Keratinocyte (primary cell): Measurements from ENCODE around the gene TFPI2. TPM values are rescaled to one million over a fixed set of nuclear protein-coding genes. Genes with fewer than 3 reads are reported as not detected.

ENCODE experiments used
- DNase-seq: peaks from one replicate; pipeline ENCODE4 v3.0.0-alpha.2; 2011; ENCODE audit warnings: low read depth, missing footprints, low spot score
- FAIRE-seq: peaks from 2 replicates; lab custom pipeline; 2011; peaks lifted over from hg19 to GRCh38; lab: Jason Lieb, UNC
- H2AFZ ChIP-seq: 2 replicates; pipeline ENCODE4 v1.6.0; 2012; ENCODE audit warnings: low read length, control low read depth, inconsistent platforms; ENCODE audit not compliant: control insufficient read depth
- H3K27ac ChIP-seq: 2 replicates; pipeline ENCODE4 v1.5.1; 2011; ENCODE audit warnings: low read length; ENCODE audit not compliant: control insufficient read depth, insufficient read depth
- H3K27me3 ChIP-seq: 3 replicates; pipeline ENCODE4 v1.6.0; 2011; ENCODE audit warnings: low read length; ENCODE audit not compliant: control insufficient read depth, insufficient read depth; ENCODE audit errors: extremely low read depth
- H3K36me3 ChIP-seq, 2 experiments: 2 replicates in 1 of 2; 3 replicates in 1 of 2; pipeline ENCODE4 v1.5.1; 2011; ENCODE audit warnings: low read length in 2 of 2, mild to moderate bottlenecking in 1 of 2; ENCODE audit not compliant: control insufficient read depth in 2 of 2, insufficient read depth in 2 of 2; ENCODE audit errors: extremely low read depth in 1 of 2
- H3K4me1 ChIP-seq: 3 replicates; pipeline ENCODE4 v1.5.1; 2011; ENCODE audit warnings: low read length; ENCODE audit not compliant: control insufficient read depth, insufficient read depth; ENCODE audit errors: extremely low read depth
- H3K4me2 ChIP-seq: 3 replicates; pipeline ENCODE4 v1.6.0; 2011; ENCODE audit warnings: low read depth, low read length; ENCODE audit not compliant: control insufficient read depth, insufficient read depth; ENCODE audit errors: extremely low read depth
- H3K4me3 ChIP-seq, 3 experiments: fragments of 200-600 bp in 1 of 3; sonication (generic) in 1 of 3; 2 replicates in 2 of 3; 3 replicates in 1 of 3; pipeline ENCODE4 v1.5.1; 2011 to 2016; ENCODE audit warnings: low read length in 3 of 3, mild to moderate bottlenecking in 3 of 3, control low read depth in 2 of 3, inconsistent platforms in 1 of 3, low read depth in 1 of 3, mixed read lengths in 1 of 3, mixed run types in 1 of 3, moderate library complexity in 1 of 3; ENCODE audit not compliant: control insufficient read depth in 2 of 3, insufficient read depth in 2 of 3; ENCODE audit errors: extremely low read depth in 1 of 3
- H3K79me2 ChIP-seq: 2 replicates; pipeline ENCODE4 v1.6.0; 2012; ENCODE audit warnings: low read length; ENCODE audit not compliant: control insufficient read depth, insufficient read depth
- H3K9ac ChIP-seq: 3 replicates; pipeline ENCODE4 v1.6.0; 2011; ENCODE audit warnings: low read length; ENCODE audit not compliant: control insufficient read depth, insufficient read depth; ENCODE audit errors: extremely low read depth
- H3K9me1 ChIP-seq: 3 replicates; pipeline ENCODE4 v1.6.0; 2011; ENCODE audit warnings: low read length; ENCODE audit not compliant: control insufficient read depth, insufficient read depth; ENCODE audit errors: extremely low read depth
- H3K9me3 ChIP-seq: 2 replicates; pipeline ENCODE4 v1.5.1; 2012; ENCODE audit warnings: low read depth, low read length; ENCODE audit not compliant: control insufficient read depth
- H4K20me1 ChIP-seq: 3 replicates; pipeline ENCODE4 v1.6.0; 2011; ENCODE audit warnings: low read length; ENCODE audit not compliant: control insufficient read depth, insufficient read depth; ENCODE audit errors: extremely low read depth
- CTCF ChIP-seq, 3 experiments: IDR thresholded peaks in 1 of 3; conservative IDR thresholded peaks in 1 of 3; optimal IDR thresholded peaks in 1 of 3; 2 replicates in 2 of 3; 3 replicates in 1 of 3; pipeline versions ENCODE3 to v1.5.1; 2011; ENCODE audit warnings: low read length in 3 of 3, mild to moderate bottlenecking in 3 of 3, moderate library complexity in 2 of 3, control low read depth in 1 of 3, inconsistent platforms in 1 of 3; ENCODE audit not compliant: insufficient read depth in 2 of 3; ENCODE audit errors: extremely low read depth in 1 of 3
- EZH2 ChIP-seq: IDR thresholded peaks from one replicate; pipeline ENCODE4 v1.6.1; 2012; ENCODE audit warnings: inconsistent platforms, mild to moderate bottlenecking, low read length, moderate library complexity
- dilution Hi-C: fragments of 300-500 bp; cut with MboI; formaldehyde crosslinking; loops from one replicate; pipeline ENCODE4 v1.7.0; 2020; ENCODE audit warnings: low sequenced_read_pairs; ENCODE audit not compliant: extremely low pct_ligation_motif_present
- polyA plus RNA-seq, 5 experiments: library from polyadenylated mRNA; depleted of rRNA in 3 of 5; stranded (reverse) in 3 of 5; stranded (forward) in 1 of 5; unstranded in 1 of 5; fragments of >200 nt; gene quantifications; 1 replicate in 1 of 5; 2 replicates in 3 of 5; 3 replicates in 1 of 5; pipeline versions ENCODE4 v1.2.1 to v1.2.3, GENCODE V29; 2011 to 2012; ENCODE audit warnings: missing spikeins in 2 of 5, low read depth in 1 of 5, low replicate concordance in 1 of 5

Gene TFPI2
- polyA plus RNA-seq, 1 donor (not counting 4 experiments of a cell fraction or from before 2014, with no cell fraction given) = 87.2 TPM

GRCh38 chr7:93883917-93884345, 6.6 kb downstream of the TFPI2 start:
- Histone ChIP-seq H3K79me2 (no peaks in the 10 kb centered on the region), H3K9ac (no peak overlapping the region), H3K9me1 (no peaks in the 10 kb centered on the region), H3K27me3 (no peaks in the 10 kb centered on the region), H4K20me1 (no peaks in the 10 kb centered on the region), H3K9me3 (peaks cover 4% of the 10 kb centered on the region), H3K36me3 (no peaks in the 10 kb centered on the region), H3K27ac (no peak overlapping the region), H3K4me2 (no peak overlapping the region), H3K4me1 (peaks cover 3% of the 10 kb centered on the region), H3K4me3 (no peak overlapping the region), H2AFZ (no peak overlapping the region)
- TF ChIP-seq EZH2 (no peak), CTCF (optimal IDR thresholded peaks at IDR 0.05 in 1 of 3, IDR thresholded peaks at IDR 0.05 in 1 of 3, conservative IDR thresholded peaks at IDR 0.05 in 1 of 3; ENCODE audit: extremely low read depth in 1 of 3, insufficient read depth in 2 of 3, low read length in 3 of 3) (no peak)
- dilution Hi-C loops = no loop called here
- FAIRE-seq = no peak
- no peak for DNase-seq

- no peaks in the 10 kb centered on the region for H3K4me1 ChIP-seq
- H4K20me1 ChIP-seq = no peaks in the 10 kb centered on the region
- dilution Hi-C loops = no loop called here
- H3K27me3 ChIP-seq = no peaks in the 10 kb centered on the region
- H2AFZ ChIP-seq = no peak overlapping the region
- TF ChIP-seq EZH2 (no peak), CTCF (optimal IDR thresholded peaks at IDR 0.05 in 1 of 3, IDR thresholded peaks at IDR 0.05 in 1 of 3, conservative IDR thresholded peaks at IDR 0.05 in 1 of 3; ENCODE audit: extremely low read depth in 1 of 3, insufficient read depth in 2 of 3, low read length in 3 of 3) (no peak)
- FAIRE-seq (no peak), DNase-seq (no peak)
- H3K27ac ChIP-seq = no peak overlapping the region
- H3K9me3 ChIP-seq = peaks cover 4% of the 10 kb centered on the region
- H3K9ac ChIP-seq = no peak overlapping the region
- no peak overlapping the region for H3K4me3 ChIP-seq
- H3K79me2 ChIP-seq = no peaks in the 10 kb centered on the region
- no peaks in the 10 kb centered on the region for H3K9me1 ChIP-seq
- H3K36me3 ChIP-seq = no peaks in the 10 kb centered on the region
- no peak overlapping the region for H3K4me2 ChIP-seq
Observed at GRCh38 chr7:93883078-93883916, 7.3 kb downstream of the TFPI2 start.
